Endodermal cell (in vitro differentiated cells): Measurements from ENCODE around the gene IL1RAP. TPM values are rescaled to one million over a fixed set of nuclear protein-coding genes. Genes with fewer than 3 reads are reported as not detected.

Experiments used
- DNase-seq: peaks from one replicate; pipeline ENCODE4 v3.0.0-alpha.2; 2017
- H3K27ac ChIP-seq: 2 replicates; pipeline ENCODE4 v1.5.1; 2013; ENCODE audit warnings: mild to moderate bottlenecking, low read depth, low read length, moderate library complexity
- H3K27me3 ChIP-seq: 2 replicates; pipeline ENCODE4 v1.6.1; 2013; ENCODE audit warnings: mild to moderate bottlenecking, low read length, moderate library complexity; ENCODE audit not compliant: insufficient read depth, control insufficient read depth, poor library complexity, severe bottlenecking
- H3K36me3 ChIP-seq: 2 replicates; pipeline ENCODE4 v1.7.0; 2013; ENCODE audit warnings: mild to moderate bottlenecking, low read length, moderate library complexity; ENCODE audit not compliant: control insufficient read depth, insufficient read depth
- H3K4me1 ChIP-seq: one replicate; pipeline ENCODE4 v1.7.0; 2013; ENCODE audit warnings: low read length; ENCODE audit not compliant: control insufficient read depth, insufficient read depth
- H3K4me3 ChIP-seq: 2 replicates; pipeline ENCODE4 v1.5.1; 2013; ENCODE audit warnings: mild to moderate bottlenecking, low read length, moderate library complexity
- H3K9ac ChIP-seq: 2 replicates; pipeline ENCODE4 v1.6.1; 2013; ENCODE audit warnings: mild to moderate bottlenecking, low read length, moderate library complexity; ENCODE audit not compliant: poor library complexity, severe bottlenecking; ENCODE audit errors: extremely low read depth
- H3K9me3 ChIP-seq: 2 replicates; pipeline ENCODE4 v1.6.1; 2013; ENCODE audit warnings: mild to moderate bottlenecking, low read length, moderate library complexity; ENCODE audit not compliant: control insufficient read depth
- H3K27ac Mint-ChIP-seq: 2 replicates; pipeline ENCODE4 v1.8.0; 2020; ENCODE audit warnings: mixed read lengths
- H3K27me3 Mint-ChIP-seq: 2 replicates; pipeline ENCODE4 v1.8.0; 2021; ENCODE audit warnings: mild to moderate bottlenecking, mixed read lengths; ENCODE audit not compliant: insufficient read depth
- H3K36me3 Mint-ChIP-seq: 2 replicates; pipeline ENCODE4 v1.8.0; 2020; ENCODE audit warnings: low read depth, mixed read lengths
- H3K4me1 Mint-ChIP-seq: 2 replicates; pipeline ENCODE4 v1.8.0; 2020; ENCODE audit warnings: mixed read lengths
- H3K4me3 Mint-ChIP-seq: 2 replicates; pipeline ENCODE4 v1.8.0; 2020; ENCODE audit warnings: mild to moderate bottlenecking, moderate library complexity, mixed read lengths
- H3K9me3 Mint-ChIP-seq: 2 replicates; pipeline ENCODE4 v1.8.0; 2020; ENCODE audit warnings: mild to moderate bottlenecking, mixed read lengths
- WGBS, 2 experiments: methylation state at CpG; one replicate each; pipeline versions ENCODE4 v1.1.5 to v1.1.7; 2013; ENCODE audit warnings: missing lambda C conversion rate in 2 of 2, mixed read lengths in 1 of 2; ENCODE audit not compliant: insufficient coverage in 1 of 2, insufficient read length in 1 of 2; 5-methylcytosine and 5-hydroxymethylcytosine counted together
- total RNA-seq, 2 donors: library from RNA; stranded (reverse); fragmentation: NEBNext Ultra II Directional in 1 of 2; extraction: Animal tissue kit (Norgen Biotek cat#: 25700) in 1 of 2; gene quantifications; 2 replicates in 1 of 2; 3 replicates in 1 of 2; pipeline ENCODE4 v1.2.1, GENCODE V29; 2021
- TF ChIP-seq, protein P1 (sequence below): fragments of 200-600 bp; sonication (generic); conservative IDR thresholded peaks from 2 replicates; pipeline ENCODE4 v1.5.0; 2021; ENCODE audit warnings: antibody characterized with exemption, mild to moderate bottlenecking

Gene IL1RAP
- total RNA-seq, 2 donors from 2014 or later = 2.6 to 6.0 TPM

DNA sequence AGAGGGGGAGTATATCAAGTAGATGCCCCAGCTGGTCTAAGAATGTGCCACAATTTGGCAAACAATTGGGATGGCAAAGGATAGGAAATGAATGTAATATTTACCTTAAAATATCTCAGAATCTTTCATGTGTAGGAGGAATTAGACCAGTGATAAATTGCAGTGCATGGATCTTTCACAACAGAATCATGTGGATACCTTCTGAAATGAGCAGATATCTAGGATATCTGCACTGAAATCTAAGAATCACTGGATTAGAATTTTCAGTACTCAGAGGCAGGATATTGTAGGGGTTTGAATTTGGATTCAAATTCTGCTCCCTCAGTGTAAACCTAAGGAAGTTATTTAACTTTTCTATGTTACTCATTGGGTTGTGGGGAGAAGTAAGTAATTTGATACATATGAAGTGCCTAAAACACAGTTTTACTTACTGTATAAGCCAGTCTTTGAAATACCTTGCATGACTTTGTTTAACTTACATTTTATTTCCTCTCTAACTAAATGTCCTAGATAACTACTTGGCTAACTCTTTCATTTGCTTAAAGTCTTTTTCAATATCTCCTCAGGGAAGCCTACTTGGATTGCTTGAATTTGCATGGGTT is 8.8 kb downstream of the IL1RAP start:
- Histone ChIP-seq H3K27me3 (no peaks in the 10 kb centered on the region), H3K36me3 (no peaks in the 10 kb centered on the region), H3K4me3 (no peak overlapping the region), H3K9ac (no peak overlapping the region), H3K4me1 (peaks cover 3% of the 10 kb centered on the region), H3K27ac (no peak overlapping the region), H3K9me3 (no peaks in the 10 kb centered on the region)
- Mint-ChIP-seq H3K36me3 (no peaks in the 10 kb centered on the region), H3K4me3 (no peak overlapping the region), H3K4me1 (peaks cover 11% of the 10 kb centered on the region), H3K9me3 (peaks cover 2% of the 10 kb centered on the region), H3K27me3 (no peaks in the 10 kb centered on the region), H3K27ac (no peak overlapping the region)
- no peak for DNase-seq
- TF ChIP-seq, protein P1, sequence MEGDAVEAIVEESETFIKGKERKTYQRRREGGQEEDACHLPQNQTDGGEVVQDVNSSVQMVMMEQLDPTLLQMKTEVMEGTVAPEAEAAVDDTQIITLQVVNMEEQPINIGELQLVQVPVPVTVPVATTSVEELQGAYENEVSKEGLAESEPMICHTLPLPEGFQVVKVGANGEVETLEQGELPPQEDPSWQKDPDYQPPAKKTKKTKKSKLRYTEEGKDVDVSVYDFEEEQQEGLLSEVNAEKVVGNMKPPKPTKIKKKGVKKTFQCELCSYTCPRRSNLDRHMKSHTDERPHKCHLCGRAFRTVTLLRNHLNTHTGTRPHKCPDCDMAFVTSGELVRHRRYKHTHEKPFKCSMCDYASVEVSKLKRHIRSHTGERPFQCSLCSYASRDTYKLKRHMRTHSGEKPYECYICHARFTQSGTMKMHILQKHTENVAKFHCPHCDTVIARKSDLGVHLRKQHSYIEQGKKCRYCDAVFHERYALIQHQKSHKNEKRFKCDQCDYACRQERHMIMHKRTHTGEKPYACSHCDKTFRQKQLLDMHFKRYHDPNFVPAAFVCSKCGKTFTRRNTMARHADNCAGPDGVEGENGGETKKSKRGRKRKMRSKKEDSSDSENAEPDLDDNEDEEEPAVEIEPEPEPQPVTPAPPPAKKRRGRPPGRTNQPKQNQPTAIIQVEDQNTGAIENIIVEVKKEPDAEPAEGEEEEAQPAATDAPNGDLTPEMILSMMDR = no peak

DNA sequence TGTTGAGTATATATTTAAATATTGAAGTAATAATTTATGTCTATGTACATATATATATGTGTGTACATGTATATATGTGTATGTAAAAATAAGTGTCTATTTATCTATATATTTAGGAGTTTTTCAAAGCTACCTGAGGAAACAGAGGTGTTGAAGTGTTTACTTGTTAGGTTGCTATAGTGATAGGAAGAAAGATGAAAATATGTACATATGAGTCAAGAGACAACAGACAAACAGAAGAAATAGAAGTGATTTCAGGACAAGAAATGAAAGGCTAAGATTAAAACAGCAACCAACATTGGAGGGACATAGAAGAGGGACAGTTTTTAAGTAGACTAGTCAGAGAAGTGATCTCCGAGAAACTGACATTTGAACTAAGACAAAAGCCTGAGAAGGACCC is 11.1 kb downstream of the IL1RAP start:
- Histone ChIP-seq H3K9ac (no peak overlapping the region), H3K9me3 (no peaks in the 10 kb centered on the region), H3K4me3 (no peak overlapping the region), H3K27me3 (no peaks in the 10 kb centered on the region), H3K4me1 (peaks cover 3% of the 10 kb centered on the region), H3K36me3 (no peaks in the 10 kb centered on the region), H3K27ac (no peak overlapping the region)
- Mint-ChIP-seq H3K4me3 (no peak overlapping the region), H3K27me3 (no peaks in the 10 kb centered on the region), H3K9me3 (no peaks in the 10 kb centered on the region), H3K27ac (no peak overlapping the region), H3K4me1 (peaks cover 18% of the 10 kb centered on the region), H3K36me3 (no peaks in the 10 kb centered on the region)
- TF ChIP-seq, protein P1 = no peak
- no peak for DNase-seq
- 94 to 100% methylated on average over 1 of the region's 1 CpG for WGBS, 2 experiments

DNA sequence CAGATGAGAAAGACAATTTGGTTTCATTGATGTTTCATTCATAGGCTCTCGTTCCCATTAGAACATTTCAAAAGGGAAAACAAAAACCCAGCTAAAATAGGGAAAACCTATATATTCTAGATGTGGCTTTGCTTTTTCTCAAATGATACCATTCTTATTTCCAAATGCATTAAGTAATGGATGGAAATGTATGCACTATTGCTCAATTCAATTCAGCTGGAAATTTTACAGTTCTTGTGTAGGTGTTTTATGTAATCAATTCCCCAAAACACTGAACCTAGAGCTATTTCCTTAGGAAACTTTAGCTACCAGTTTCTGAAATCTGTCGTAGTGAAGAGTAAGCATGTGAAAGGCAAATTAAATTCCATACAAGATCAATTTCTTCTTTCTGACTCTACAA is 11.7 kb downstream of the IL1RAP start:
- Mint-ChIP-seq H3K27ac (no peak overlapping the region), H3K4me3 (no peak overlapping the region), H3K9me3 (no peaks in the 10 kb centered on the region), H3K27me3 (no peaks in the 10 kb centered on the region), H3K4me1 (peaks cover 19% of the 10 kb centered on the region), H3K36me3 (no peaks in the 10 kb centered on the region)
- TF ChIP-seq, protein P1 = no peak
- H3K4me1 ChIP-seq = peaks cover 3% of the 10 kb centered on the region
- H3K4me3 ChIP-seq = no peak overlapping the region
- no peaks in the 10 kb centered on the region for H3K9me3 ChIP-seq
- no peak overlapping the region for H3K27ac ChIP-seq
- no peaks in the 10 kb centered on the region for H3K36me3 ChIP-seq
- WGBS, 2 experiments = 89 to 93% methylated on average over 2 of the region's 2 CpGs
- DNase-seq = no peak
- no peak overlapping the region for H3K9ac ChIP-seq
- H3K27me3 ChIP-seq = no peaks in the 10 kb centered on the region
